Esophagus muscularis mucosa (tissue), 4 donors: ENCODE data around the gene FGF12. TPM values are rescaled to one million over a fixed set of nuclear protein-coding genes. Genes with fewer than 3 reads are reported as not detected.
A peak's percentile ranks its signal among the peaks of the same experiment; 100 is the strongest.

Source experiments
- DNase-seq: peaks from one replicate; pipeline ENCODE4 v3.0.0-alpha.2; 2017; ENCODE audit errors: extremely low spot score
- H3K27ac ChIP-seq, 4 donors: fragments of 200-600 bp; sonication (generic); replicated peaks in 1 of 4; 1 replicate in 3 of 4; 2 replicates in 1 of 4; pipeline ENCODE4 v1.5.1; 2016 to 2019; ENCODE audit warnings: mild to moderate bottlenecking in 1 of 4
- H3K27me3 ChIP-seq, 4 donors: fragments of 200-600 bp; sonication (generic); one replicate each; pipeline versions ENCODE4 v1.5.1 to v1.6.0; 2016 to 2019
- H3K36me3 ChIP-seq, 4 donors: fragments of 200-600 bp; sonication (generic); one replicate each; pipeline ENCODE4 v1.5.1; 2016 to 2019
- H3K4me1 ChIP-seq, 4 donors: fragments of 200-600 bp; sonication (generic); one replicate each; pipeline ENCODE4 v1.5.1; 2016 to 2019
- H3K4me3 ChIP-seq, 4 donors: fragments of 200-600 bp; sonication (generic); 1 replicate in 2 of 4; 2 replicates in 2 of 4; pipeline ENCODE4 v1.5.1; 2016 to 2019; ENCODE audit warnings: mild to moderate bottlenecking in 4 of 4, moderate library complexity in 1 of 4
- H3K9me3 ChIP-seq, 4 donors: fragments of 200-600 bp; sonication (generic); 1 replicate in 3 of 4; 2 replicates in 1 of 4; pipeline ENCODE4 v1.5.1; 2016 to 2019
- EP300 ChIP-seq: sonication (generic); formaldehyde crosslinking; IDR thresholded peaks from one replicate; pipeline ENCODE4 v1.6.1; 2017; ENCODE audit warnings: antibody characterized with exemption
- POLR2A ChIP-seq: fragments of 450-650 bp; IDR thresholded peaks from one replicate; pipeline ENCODE4 v1.6.1; 2017; ENCODE audit warnings: antibody characterized with exemption, moderate library complexity, mild to moderate bottlenecking, low read depth
- POLR2AphosphoS5 ChIP-seq, 2 donors: sonication (generic); formaldehyde crosslinking; IDR thresholded peaks; one replicate each; pipeline ENCODE4 v1.6.1; 2017; ENCODE audit warnings: antibody characterized with exemption in 2 of 2
- WGBS: methylation state at CpG from one replicate; pipeline ENCODE4 v1.1.5; 2018; 5-methylcytosine and 5-hydroxymethylcytosine counted together
- intact Hi-C: fragments of 100-400 bp; cut with DNase I; formaldehyde crosslinking; loops from one replicate; pipeline ENCODE4 v1.15.1; 2023
- total RNA-seq, 4 donors: library from RNA; depleted of rRNA; stranded (reverse); fragments of >200 nt; gene quantifications; one replicate each; pipeline versions ENCODE4 v1.1.0 to v1.2.1, GENCODE V29; 2016
- TF ChIP-seq, protein P1 (sequence below), 3 experiments: fragments of 200-600 bp in 2 of 3; fragments of 450-650 bp in 1 of 3; sonication (generic) in 2 of 3; IDR thresholded peaks; one replicate each; pipeline ENCODE4 v1.5.1; 2017 to 2019; ENCODE audit warnings: antibody characterized with exemption in 3 of 3, mild to moderate bottlenecking in 2 of 3, moderate library complexity in 1 of 3

Gene FGF12
- total RNA-seq, 4 donors from 2014 or later, result 4.6 to 19.5 (median 10.2) TPM

DNA sequence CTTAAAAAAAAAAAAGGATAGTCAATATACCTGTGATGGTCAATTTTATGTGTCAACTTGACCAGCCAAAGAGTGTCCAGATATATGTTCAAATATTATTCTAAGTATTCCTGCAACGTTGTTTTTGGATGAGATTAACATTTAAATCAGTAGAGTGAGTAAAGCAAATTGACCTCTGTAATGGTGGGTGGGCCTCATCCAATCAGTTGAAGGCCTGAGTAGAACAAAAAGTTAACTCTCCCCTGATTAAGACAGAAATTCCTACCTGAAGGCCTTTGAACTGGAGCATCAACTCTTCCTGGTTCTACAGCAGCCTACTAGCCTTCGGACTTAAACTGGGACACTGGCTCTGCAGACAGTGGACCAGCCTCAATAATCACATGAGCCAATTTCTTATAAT is 154.1 kb downstream of the FGF12 start:
- H3K4me1 ChIP-seq, result peaks cover 0 to 8% (median 0%) of the 10 kb centered on the region in 4 donors
- H3K9me3 ChIP-seq, result no peaks in the 10 kb centered on the region
- H3K27me3 ChIP-seq, result no peaks in the 10 kb centered on the region
- H3K36me3 ChIP-seq, result no peaks in the 10 kb centered on the region
- no peak for DNase-seq
- TF ChIP-seq, protein P1, sequence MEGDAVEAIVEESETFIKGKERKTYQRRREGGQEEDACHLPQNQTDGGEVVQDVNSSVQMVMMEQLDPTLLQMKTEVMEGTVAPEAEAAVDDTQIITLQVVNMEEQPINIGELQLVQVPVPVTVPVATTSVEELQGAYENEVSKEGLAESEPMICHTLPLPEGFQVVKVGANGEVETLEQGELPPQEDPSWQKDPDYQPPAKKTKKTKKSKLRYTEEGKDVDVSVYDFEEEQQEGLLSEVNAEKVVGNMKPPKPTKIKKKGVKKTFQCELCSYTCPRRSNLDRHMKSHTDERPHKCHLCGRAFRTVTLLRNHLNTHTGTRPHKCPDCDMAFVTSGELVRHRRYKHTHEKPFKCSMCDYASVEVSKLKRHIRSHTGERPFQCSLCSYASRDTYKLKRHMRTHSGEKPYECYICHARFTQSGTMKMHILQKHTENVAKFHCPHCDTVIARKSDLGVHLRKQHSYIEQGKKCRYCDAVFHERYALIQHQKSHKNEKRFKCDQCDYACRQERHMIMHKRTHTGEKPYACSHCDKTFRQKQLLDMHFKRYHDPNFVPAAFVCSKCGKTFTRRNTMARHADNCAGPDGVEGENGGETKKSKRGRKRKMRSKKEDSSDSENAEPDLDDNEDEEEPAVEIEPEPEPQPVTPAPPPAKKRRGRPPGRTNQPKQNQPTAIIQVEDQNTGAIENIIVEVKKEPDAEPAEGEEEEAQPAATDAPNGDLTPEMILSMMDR (IDR thresholded peaks at IDR 0.05), result no peak
- TF ChIP-seq POLR2A, result no peak
- intact Hi-C loops, result no loop called here
- 98% methylated on average over 2 of the region's 2 CpGs for WGBS
- H3K4me3 ChIP-seq, result no peak overlapping the region
- no peak overlapping the region for H3K27ac ChIP-seq

DNA sequence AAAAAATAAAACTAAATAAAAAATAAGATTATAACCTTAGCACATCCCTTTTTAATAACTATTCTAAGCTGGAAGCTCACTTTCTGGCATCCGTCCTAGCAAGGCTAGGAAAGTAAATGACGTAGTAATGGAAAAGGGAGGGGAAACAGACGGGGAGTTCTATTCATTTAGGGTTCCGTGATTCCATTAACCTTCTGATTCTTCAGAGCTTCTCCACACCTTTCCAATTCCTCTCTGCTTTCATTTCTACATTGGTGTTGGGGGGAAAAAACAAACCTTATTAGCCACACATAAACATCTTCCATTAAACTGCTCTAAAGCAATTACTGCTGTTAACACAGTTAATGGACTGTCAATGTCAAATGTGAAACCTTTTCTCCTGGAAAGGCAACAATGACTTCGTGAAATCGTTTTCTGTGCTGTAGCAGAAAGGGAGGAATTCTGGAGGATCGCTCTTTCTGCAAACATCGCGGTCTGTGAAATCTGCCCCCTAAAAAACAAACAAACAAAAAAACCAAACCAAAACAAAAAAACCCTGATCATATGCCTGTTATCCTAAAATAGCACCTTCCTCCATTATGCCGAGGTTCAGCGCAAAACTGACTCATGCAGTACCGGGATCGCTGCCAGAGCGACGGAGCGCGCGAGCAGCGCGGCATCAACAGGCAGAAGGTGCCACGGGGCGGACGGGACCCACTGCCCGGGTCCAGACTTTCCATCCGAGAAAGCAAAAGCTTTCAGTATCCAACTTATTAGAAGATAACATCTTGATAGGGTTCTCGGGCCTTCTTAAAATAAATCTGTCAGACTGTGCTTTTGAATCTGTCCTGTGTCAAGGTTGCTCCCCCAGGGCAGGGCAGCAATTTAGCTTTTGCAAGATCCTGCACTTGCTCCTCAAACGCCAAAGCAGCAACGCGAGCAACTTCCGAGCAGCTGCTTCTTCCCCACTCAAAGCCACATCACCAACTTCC is 156.2 kb downstream of the FGF12 start:
- WGBS, result 49% methylated on average over 30 of the region's 30 CpGs
- TF ChIP-seq POLR2AphosphoS5 (IDR thresholded peaks at IDR 0.05), result peak in 1 of 2 donors; percentile 25
- TF ChIP-seq POLR2A, result no peak
- Histone ChIP-seq H3K9me3 (no peaks in the 10 kb centered on the region), H3K27me3 (no peaks in the 10 kb centered on the region), H3K36me3 (no peaks in the 10 kb centered on the region), H3K4me3 (peak overlapping the region; percentile 38 to 53 (median 48)), H3K27ac (peak overlapping the region in 1 of 4 donors; percentile 22), H3K4me1 (peaks cover 0 to 8% (median 0%) of the 10 kb centered on the region in 4 donors)
- intact Hi-C loops, result no loop called here
- DNase-seq, result no peak

DNA sequence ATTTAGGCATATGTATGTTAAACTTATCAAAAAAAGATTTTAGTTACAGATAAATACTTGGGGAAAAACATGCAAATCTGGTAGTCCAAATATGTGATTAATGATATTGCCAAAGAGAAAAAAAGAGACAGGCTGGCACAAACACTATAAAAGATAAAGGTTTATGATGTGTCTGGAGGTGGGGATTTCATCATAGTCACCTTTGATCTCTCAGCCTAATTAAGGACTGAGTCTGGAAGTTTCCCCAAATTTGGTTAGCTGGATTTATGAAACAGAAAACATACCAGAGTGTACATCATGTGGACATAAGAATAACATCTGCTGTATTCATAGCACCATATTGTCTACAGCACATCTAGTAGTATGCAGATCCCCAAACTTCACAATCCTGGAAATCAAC is 157.0 kb downstream of the FGF12 start:
- peaks cover 0 to 8% (median 0%) of the 10 kb centered on the region in 4 donors for H3K4me1 ChIP-seq
- intact Hi-C loops, result no loop called here
- no peaks in the 10 kb centered on the region for H3K27me3 ChIP-seq
- TF ChIP-seq POLR2A (no peak), EP300 (no peak), POLR2AphosphoS5 (IDR thresholded peaks at IDR 0.05) (no peak)
- TF ChIP-seq, protein P1 (IDR thresholded peaks at IDR 0.05), result no peak
- H3K27ac ChIP-seq, result no peak overlapping the region
- H3K4me3 ChIP-seq, result no peak overlapping the region
- DNase-seq, result no peak
- no peaks in the 10 kb centered on the region for H3K9me3 ChIP-seq
- H3K36me3 ChIP-seq, result no peaks in the 10 kb centered on the region

DNA sequence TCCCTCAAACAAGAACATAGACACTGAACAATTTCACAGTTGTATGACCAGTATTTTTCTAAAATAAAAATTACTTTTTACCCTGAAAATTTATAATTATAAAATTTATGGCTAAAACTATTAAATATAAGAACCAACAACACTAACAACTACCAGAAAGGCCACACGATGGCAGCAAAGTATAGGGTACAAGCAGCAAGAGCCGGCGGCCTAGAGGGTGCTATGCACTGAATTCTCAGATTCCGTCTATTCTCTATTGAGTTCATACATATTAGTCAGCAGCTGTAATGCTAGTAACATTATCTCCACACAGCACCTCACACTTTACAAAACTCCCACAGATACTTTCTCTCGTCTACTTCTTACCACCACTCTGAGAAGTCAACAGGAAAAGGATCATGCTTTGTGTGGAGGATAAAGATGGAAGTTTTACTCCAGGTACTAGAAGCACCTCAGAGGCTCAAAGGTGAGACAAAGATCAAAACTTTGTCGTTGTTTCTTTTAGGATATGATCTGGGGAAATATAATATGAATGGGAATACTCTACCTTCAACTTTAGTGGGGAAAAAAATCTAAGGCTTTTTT is 160.5 kb downstream of the FGF12 start:
- Histone ChIP-seq H3K4me3 (no peak overlapping the region), H3K9me3 (no peaks in the 10 kb centered on the region), H3K4me1 (peaks cover 0 to 8% (median 1%) of the 10 kb centered on the region in 4 donors), H3K27ac (no peak overlapping the region), H3K27me3 (no peaks in the 10 kb centered on the region), H3K36me3 (no peaks in the 10 kb centered on the region)
- TF ChIP-seq POLR2A (no peak), POLR2AphosphoS5 (IDR thresholded peaks at IDR 0.05) (no peak), EP300 (no peak)
- TF ChIP-seq, protein P1 (IDR thresholded peaks at IDR 0.05), result peak; percentile 66 to 74 (median 73)
- 13% methylated on average over 6 of the region's 6 CpGs for WGBS
- intact Hi-C loops, result loop anchor here (5.0 kb wide), 1 partner anchor 1006 kb away; no protein-coding TSS in a partner anchor
- no peak for DNase-seq

DNA sequence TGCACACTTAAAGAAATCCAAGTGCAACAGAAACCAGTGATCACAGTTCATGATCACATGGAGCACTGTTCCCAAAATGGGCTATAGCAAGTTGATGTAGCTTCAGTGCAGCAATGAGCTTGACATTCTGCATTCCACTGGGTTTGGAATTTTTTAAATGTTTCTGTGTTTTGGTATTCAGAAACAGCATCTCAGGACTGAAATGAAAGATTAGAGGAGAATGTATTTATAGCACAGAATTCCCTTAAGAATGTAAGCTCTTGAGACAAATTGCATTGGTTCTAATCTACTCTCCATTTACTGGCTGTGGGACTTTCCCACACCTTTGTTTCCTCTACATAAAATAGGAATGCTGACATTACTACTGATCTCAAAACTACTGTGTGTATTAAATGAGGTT is 162.7 kb downstream of the FGF12 start:
- no peaks in the 10 kb centered on the region for H3K9me3 ChIP-seq
- no peak for DNase-seq
- TF ChIP-seq, protein P1 (IDR thresholded peaks at IDR 0.05), result no peak
- TF ChIP-seq EP300, result no peak
- no peak for TF ChIP-seq POLR2AphosphoS5 (IDR thresholded peaks at IDR 0.05)
- TF ChIP-seq POLR2A, result no peak
- intact Hi-C loops, result loop anchor here (5.0 kb wide), 1 partner anchor 1008 kb away; no protein-coding TSS in a partner anchor
- no peak overlapping the region for H3K27ac ChIP-seq
- peaks cover 0 to 3% (median 0%) of the 10 kb centered on the region in 4 donors for H3K4me1 ChIP-seq
- no peaks in the 10 kb centered on the region for H3K36me3 ChIP-seq
- H3K4me3 ChIP-seq, result no peak overlapping the region
- no peaks in the 10 kb centered on the region for H3K27me3 ChIP-seq
